PC-3 (cell line): ENCODE results near the gene SLC25A26. TPM values are rescaled to one million over a fixed set of nuclear protein-coding genes. Genes with fewer than 3 reads are reported as not detected.

ENCODE experiments used
- ATAC-seq: fragments of 200-7000 bp; cut with Tn5 transposase; 2 replicates; pipeline ENCODE4 v1.9.1; 2020; ENCODE audit warnings: mild to moderate bottlenecking, moderate library complexity
- BruUV-seq: library from RNA; stranded (reverse); fragments of 400-500 nt; replicated peaks from 2 replicates; lab custom pipeline; 2021; lab: Mats Ljungman, UMichigan
- CTCF ChIA-PET: fragments of 300-600 bp; sonication (Branson Sonifier 250); formaldehyde crosslinking; loops from one replicate; lab custom pipeline; 2022; ENCODE audit warnings: antibody characterized with exemption; lab: Charles Lee
- POLR2A ChIA-PET: fragments of 300-600 bp; sonication (Branson Sonifier 250); formaldehyde crosslinking; loops from one replicate; lab custom pipeline; 2022; ENCODE audit warnings: antibody characterized with exemption; ENCODE audit not compliant: unreplicated experiment; lab: Charles Lee
- DNase-seq: peaks from one replicate; pipeline ENCODE4 v3.0.0-alpha.2; 2015
- H2AFZ ChIP-seq: fragments of 300-600 bp; sonication (generic); 2 replicates; pipeline ENCODE4 v1.6.0; 2016; ENCODE audit warnings: antibody characterized with exemption, low read length
- H3F3A ChIP-seq: fragments of 300-600 bp; sonication (generic); one replicate; pipeline ENCODE4 v1.6.0; 2017; ENCODE audit warnings: antibody characterized with exemption, low read length, control low read depth, mild to moderate bottlenecking; ENCODE audit not compliant: unreplicated experiment
- H3K27ac ChIP-seq: fragments of 300-600 bp; sonication (generic); 2 replicates; pipeline ENCODE4 v1.5.1; 2016; ENCODE audit warnings: mild to moderate bottlenecking, low read length
- H3K27me3 ChIP-seq: fragments of 300-600 bp; sonication (generic); 2 replicates; pipeline ENCODE4 v1.6.1; 2016; ENCODE audit warnings: low read length, mixed read lengths
- H3K36me3 ChIP-seq: fragments of 300-600 bp; sonication (generic); 2 replicates; pipeline ENCODE4 v1.6.1; 2016; ENCODE audit warnings: low read depth, mixed run types, low read length, mixed read lengths
- H3K4me1 ChIP-seq: fragments of 300-600 bp; sonication (generic); 2 replicates; pipeline ENCODE4 v1.5.1; 2016; ENCODE audit warnings: low read length; ENCODE audit not compliant: insufficient read depth
- H3K4me2 ChIP-seq: fragments of 300-600 bp; sonication (generic); 2 replicates; pipeline ENCODE4 v1.6.0; 2016; ENCODE audit warnings: low read length
- H3K4me3 ChIP-seq: fragments of 300-600 bp; sonication (generic); 2 replicates; pipeline ENCODE4 v1.5.1; 2016; ENCODE audit warnings: mild to moderate bottlenecking, low read length, mixed read lengths
- H3K79me2 ChIP-seq: fragments of 300-600 bp; sonication (generic); 2 replicates; pipeline ENCODE4 v1.6.1; 2017; ENCODE audit warnings: low read length, mixed read lengths
- H3K9ac ChIP-seq: fragments of 300-600 bp; sonication (generic); 2 replicates; pipeline ENCODE4 v1.6.0; 2016; ENCODE audit warnings: mild to moderate bottlenecking, low read length
- H3K9me2 ChIP-seq: fragments of 300-600 bp; sonication (generic); replicated peaks from 2 replicates; pipeline ENCODE4 v1.6.1; 2016; ENCODE audit warnings: mixed run types, low read length, mixed read lengths
- H3K9me3 ChIP-seq: fragments of 300-600 bp; sonication (generic); 2 replicates; pipeline ENCODE4 v1.6.1; 2016; ENCODE audit warnings: low read length, mixed read lengths
- H4K20me1 ChIP-seq: fragments of 300-600 bp; sonication (generic); 2 replicates; pipeline ENCODE4 v1.6.1; 2016; ENCODE audit warnings: low read length, mixed read lengths
- CTCF ChIP-seq: fragments of 300-600 bp; sonication (generic); conservative IDR thresholded peaks from 2 replicates; pipeline ENCODE4 v1.5.1; 2017; ENCODE audit warnings: antibody characterized with exemption, low read depth, mild to moderate bottlenecking, low read length
- EZH2 ChIP-seq: fragments of 300-600 bp; sonication (generic); IDR thresholded peaks from one replicate; pipeline ENCODE4 v1.6.1; 2017; ENCODE audit warnings: antibody characterized with exemption, mild to moderate bottlenecking, low read length; ENCODE audit not compliant: unreplicated experiment
- EZH2phosphoT487 ChIP-seq: fragments of 300-600 bp; sonication (generic); IDR thresholded peaks from 2 replicates; pipeline ENCODE4 v1.6.1; 2018; ENCODE audit warnings: mild to moderate bottlenecking, antibody characterized with exemption, low read length, borderline replicate concordance
- intact Hi-C: fragments of 100-400 bp; cut with micrococcal nuclease; formaldehyde crosslinking; loops from 2 replicates; pipeline ENCODE4 v1.9.0; 2023
- total RNA-seq: library from RNA; depleted of rRNA; stranded (reverse); fragments of >200 nt; gene quantifications from 2 replicates; pipeline ENCODE4 v1.2.3, GENCODE V29; 2014

The SLC25A26 gene
- total RNA-seq, 1 experiment from 2014 or later = 7.9 TPM

GRCh38 chr3:66425576-66426114 is 204.8 kb downstream of the SLC25A26 start:
- Histone ChIP-seq H3K9me2 (no peaks in the 10 kb centered on the region), H3F3A (no peaks in the 10 kb centered on the region), H3K4me1 (peaks cover 12% of the 10 kb centered on the region; the same call in 1 of the 2 replicates), H3K79me2 (no peaks in the 10 kb centered on the region), H3K9me3 (no peaks in the 10 kb centered on the region), H3K4me3 (no peak overlapping the region), H3K9ac (no peak overlapping the region), H3K27me3 (no peaks in the 10 kb centered on the region), H3K27ac (no peak overlapping the region), H4K20me1 (no peaks in the 10 kb centered on the region), H2AFZ (no peak overlapping the region), H3K4me2 (no peak overlapping the region), H3K36me3 (no peaks in the 10 kb centered on the region)
- TF ChIP-seq EZH2 = no peak
- no peak for TF ChIP-seq EZH2phosphoT487
- TF ChIP-seq CTCF = no peak
- ATAC-seq = no peak
- no TSS peak for BruUV-seq
- ChIA-PET POLR2A (no interaction called here), CTCF (no interaction called here)
- intact Hi-C loops = no loop called here
- no peak for DNase-seq

- no peak overlapping the region for H3K4me2 ChIP-seq
- H3K9me2 ChIP-seq = no peaks in the 10 kb centered on the region
- no peaks in the 10 kb centered on the region for H3K9me3 ChIP-seq
- H3F3A ChIP-seq = no peaks in the 10 kb centered on the region
- H3K4me3 ChIP-seq = no peak overlapping the region
- H3K27me3 ChIP-seq = no peaks in the 10 kb centered on the region
- CTCF ChIA-PET = no interaction called here
- no peak overlapping the region for H3K9ac ChIP-seq
- intact Hi-C loops = no loop called here
- no peak for TF ChIP-seq CTCF
- no peak for TF ChIP-seq EZH2
- TF ChIP-seq EZH2phosphoT487 = no peak
- no peak for ATAC-seq
- POLR2A ChIA-PET = no interaction called here
- no peak overlapping the region for H3K27ac ChIP-seq
- no peaks in the 10 kb centered on the region for H4K20me1 ChIP-seq
- DNase-seq = no peak
- BruUV-seq = no TSS peak
- no peak overlapping the region for H2AFZ ChIP-seq
- peaks cover 12% of the 10 kb centered on the region; the same call in 1 of the 2 replicates for H3K4me1 ChIP-seq
- no peaks in the 10 kb centered on the region for H3K79me2 ChIP-seq
- H3K36me3 ChIP-seq = no peaks in the 10 kb centered on the region
These were observed 205.3 kb downstream of the SLC25A26 start for GRCh38 chr3:66426135-66426534.

GRCh38 chr3:66427352-66427751 is 206.6 kb downstream of the SLC25A26 start:
- H3K4me3 ChIP-seq = no peak overlapping the region
- H4K20me1 ChIP-seq = no peaks in the 10 kb centered on the region
- H3K4me1 ChIP-seq = peaks cover 12% of the 10 kb centered on the region; the same call in 1 of the 2 replicates
- DNase-seq (no peak), ATAC-seq (no peak)
- H3K79me2 ChIP-seq = no peaks in the 10 kb centered on the region
- CTCF ChIA-PET = no interaction called here
- TF ChIP-seq CTCF (no peak), EZH2 (no peak), EZH2phosphoT487 (no peak)
- no peaks in the 10 kb centered on the region for H3K9me2 ChIP-seq
- H2AFZ ChIP-seq = no peak overlapping the region
- no peak overlapping the region for H3K9ac ChIP-seq
- intact Hi-C loops = no loop called here
- no TSS peak for BruUV-seq
- H3K9me3 ChIP-seq = no peaks in the 10 kb centered on the region
- H3K27me3 ChIP-seq = no peaks in the 10 kb centered on the region
- no peak overlapping the region for H3K4me2 ChIP-seq
- H3K36me3 ChIP-seq = no peaks in the 10 kb centered on the region
- H3K27ac ChIP-seq = no peak overlapping the region
- H3F3A ChIP-seq = no peaks in the 10 kb centered on the region
- POLR2A ChIA-PET = no interaction called here
